ENCODE measurements around the gene SF3B3. TPM values are rescaled to one million over a fixed set of nuclear protein-coding genes. Genes with fewer than 3 reads are reported as not detected.
A peak's percentile ranks its signal among the peaks of the same experiment; 100 is the strongest.

The SF3B3 gene
- total RNA-seq, 1 experiment from 2014 or later: 449 TPM

GRCh38 chr16:70605283-70605657, 81.7 kb downstream of the SF3B3 start:
- Mint-ChIP-seq H3K4me1 (ENCODE audit: low read depth, unreplicated experiment) (no peaks in the 10 kb centered on the region), H3K36me3 (ENCODE audit: insufficient read depth, unreplicated experiment) (no peaks in the 10 kb centered on the region), H3K9me3 (ENCODE audit: low read depth, unreplicated experiment) (no peaks in the 10 kb centered on the region), H3K27ac (ENCODE audit: unreplicated experiment) (no peak overlapping the region), H3K4me3 (ENCODE audit: low read depth, unreplicated experiment) (no peak overlapping the region), H3K27me3 (ENCODE audit: unreplicated experiment) (peaks cover 11% of the 10 kb centered on the region)
- DNase-seq: no peak
- CTCF ChIA-PET: no interaction called here
- no peak for TF ChIP-seq CTCF (IDR thresholded peaks at IDR 0.05; ENCODE audit: unreplicated experiment)
- no TSS peak for BruUV-seq (replicated peaks)
- intact Hi-C loops (cut with micrococcal nuclease; ENCODE audit: unreplicated experiment): loop anchor here (10.0 kb wide), 1 partner anchor 50 kb away; no protein-coding TSS in a partner anchor

DNA sequence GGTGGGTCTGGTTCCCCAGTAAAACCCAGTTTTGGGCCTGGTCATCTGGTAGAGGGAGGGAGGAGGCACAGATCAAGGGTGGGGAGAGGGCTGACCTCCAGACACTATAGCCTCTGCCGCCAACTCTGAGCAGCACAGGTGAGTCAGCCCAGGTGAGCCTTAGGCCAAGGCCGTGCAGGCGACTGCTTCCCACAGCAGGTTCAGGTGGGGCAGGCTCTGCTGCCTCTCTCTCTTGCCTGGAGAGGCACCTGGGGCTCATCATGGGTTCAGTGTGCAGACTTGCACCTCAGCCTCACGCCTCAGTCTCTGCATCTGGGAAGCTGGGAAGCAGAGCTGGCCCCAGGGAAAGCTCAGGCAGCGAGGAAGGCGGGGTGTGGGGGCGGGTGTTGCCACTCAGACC, 84.9 kb downstream of the SF3B3 start:
- Mint-ChIP-seq H3K27me3 (ENCODE audit: unreplicated experiment) (no peaks in the 10 kb centered on the region), H3K4me3 (ENCODE audit: low read depth, unreplicated experiment) (no peak overlapping the region), H3K9me3 (ENCODE audit: low read depth, unreplicated experiment) (no peaks in the 10 kb centered on the region), H3K36me3 (ENCODE audit: insufficient read depth, unreplicated experiment) (no peaks in the 10 kb centered on the region), H3K27ac (ENCODE audit: unreplicated experiment) (no peak overlapping the region), H3K4me1 (ENCODE audit: low read depth, unreplicated experiment) (no peaks in the 10 kb centered on the region)
- no TSS peak for BruUV-seq (replicated peaks)
- peak; percentile 40 for DNase-seq
- no peak for TF ChIP-seq CTCF (IDR thresholded peaks at IDR 0.05; ENCODE audit: unreplicated experiment)
- CTCF ChIA-PET: no interaction called here
- intact Hi-C loops (cut with micrococcal nuclease; ENCODE audit: unreplicated experiment): loop anchor here (10.0 kb wide), 1 partner anchor 46 kb away; no protein-coding TSS in a partner anchor

DNA sequence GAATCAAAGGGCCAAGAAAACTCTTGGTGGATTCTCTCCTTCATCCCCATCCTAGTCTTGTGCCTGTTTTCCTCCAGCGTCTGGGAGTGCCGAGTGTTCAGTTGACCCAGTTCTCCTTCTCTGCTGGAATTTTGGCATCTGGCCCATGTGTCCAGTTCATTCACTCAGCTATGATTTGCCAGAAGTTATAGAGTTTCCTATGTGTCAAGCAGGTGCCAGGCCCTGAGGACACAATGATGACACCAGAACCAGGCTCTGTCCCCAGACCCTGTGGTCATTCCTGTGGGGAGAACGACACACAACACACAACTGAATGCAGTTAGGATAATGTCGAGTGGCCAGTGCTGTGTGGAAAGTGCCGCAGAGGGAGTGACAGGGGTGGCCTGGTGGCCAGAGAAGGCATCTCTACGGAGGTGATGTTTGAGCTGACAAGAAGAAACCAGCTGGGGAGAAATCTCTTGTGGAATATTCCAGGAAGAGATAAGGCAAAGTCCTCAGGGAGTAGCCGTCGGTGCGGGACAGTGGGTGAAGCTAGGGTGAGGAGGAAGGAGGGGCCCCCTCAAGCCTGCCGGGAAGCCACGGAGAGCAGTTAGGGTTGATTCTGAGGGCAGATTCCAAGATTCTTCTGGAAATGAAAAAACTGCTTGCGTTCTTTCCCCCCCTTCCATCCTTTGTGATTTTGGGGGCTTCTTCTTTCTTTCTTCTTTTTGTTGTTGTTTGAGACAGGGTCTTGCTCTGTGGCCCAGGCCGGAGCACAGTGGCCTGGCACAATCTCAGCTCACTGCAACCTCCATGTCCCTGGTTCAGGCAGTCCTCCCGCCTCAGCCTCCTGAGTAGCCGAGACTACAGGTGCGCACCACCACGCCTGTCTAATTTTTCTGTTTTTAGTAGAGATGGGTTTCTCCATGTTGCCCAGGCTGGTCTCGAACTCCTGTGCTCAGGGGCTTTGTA, 86.9 kb downstream of the SF3B3 start:
- DNase-seq: no peak
- CTCF ChIA-PET: interaction anchor here (1.0 kb wide), 1 partner anchor 43 kb away, joined by 3 read pairs; no protein-coding TSS in a partner anchor
- TF ChIP-seq CTCF (IDR thresholded peaks at IDR 0.05; ENCODE audit: unreplicated experiment): no peak
- Mint-ChIP-seq H3K27ac (ENCODE audit: unreplicated experiment) (no peak overlapping the region), H3K9me3 (ENCODE audit: low read depth, unreplicated experiment) (no peaks in the 10 kb centered on the region), H3K36me3 (ENCODE audit: insufficient read depth, unreplicated experiment) (no peaks in the 10 kb centered on the region), H3K27me3 (ENCODE audit: unreplicated experiment) (no peaks in the 10 kb centered on the region), H3K4me1 (ENCODE audit: low read depth, unreplicated experiment) (no peaks in the 10 kb centered on the region), H3K4me3 (ENCODE audit: low read depth, unreplicated experiment) (no peak overlapping the region)
- BruUV-seq (replicated peaks): no TSS peak
- intact Hi-C loops (cut with micrococcal nuclease; ENCODE audit: unreplicated experiment): no loop called here

DNA sequence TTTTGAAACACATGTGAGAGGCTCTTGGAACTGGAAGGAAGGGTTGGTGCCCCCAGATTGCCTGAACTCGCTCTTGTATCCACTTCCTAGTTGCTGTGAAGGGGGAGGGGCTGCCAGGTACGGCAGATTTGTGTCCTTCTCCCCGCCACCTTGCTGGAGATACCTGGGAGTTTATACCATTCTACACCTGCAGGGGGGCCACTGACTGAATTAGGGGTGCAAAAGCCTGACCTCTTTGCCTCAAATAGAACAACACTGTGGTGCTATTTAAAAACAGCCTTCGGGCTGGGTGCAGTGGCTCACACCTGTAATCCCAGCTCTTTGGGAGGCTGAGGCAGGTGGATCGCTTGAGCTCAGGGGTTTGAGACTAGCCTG, 87.6 kb downstream of the SF3B3 start:
- intact Hi-C loops (cut with micrococcal nuclease; ENCODE audit: unreplicated experiment): no loop called here
- Mint-ChIP-seq H3K27ac (ENCODE audit: unreplicated experiment) (no peak overlapping the region), H3K9me3 (ENCODE audit: low read depth, unreplicated experiment) (no peaks in the 10 kb centered on the region), H3K4me1 (ENCODE audit: low read depth, unreplicated experiment) (no peaks in the 10 kb centered on the region), H3K27me3 (ENCODE audit: unreplicated experiment) (no peaks in the 10 kb centered on the region), H3K4me3 (ENCODE audit: low read depth, unreplicated experiment) (no peak overlapping the region), H3K36me3 (ENCODE audit: insufficient read depth, unreplicated experiment) (no peaks in the 10 kb centered on the region)
- BruUV-seq (replicated peaks): no TSS peak
- DNase-seq: no peak
- TF ChIP-seq CTCF (IDR thresholded peaks at IDR 0.05; ENCODE audit: unreplicated experiment): no peak
- CTCF ChIA-PET: no interaction called here

Measured in Calu3 (cell line).